GM21526 (cell line): ENCODE results near the gene SOSTDC1.

Source experiments
- ATAC-seq: cut with Tn5 transposase; IDR thresholded peaks from one replicate; pipeline ENCODE4 v1.9.1; 2021; ENCODE audit warnings: moderate library complexity; ENCODE audit not compliant: unreplicated experiment, low FRiP score

Gene SOSTDC1

GRCh38 chr7:16420649-16421332 lies 44.7 kb downstream of the SOSTDC1 start:
- ATAC-seq, result peak; percentile 92

GRCh38 chr7:16420329-16420648 lies 45.2 kb downstream of the SOSTDC1 start:
- no peak for ATAC-seq

GRCh38 chr7:16419859-16420258 lies 45.7 kb downstream of the SOSTDC1 start:
- no peak for ATAC-seq

GRCh38 chr7:16419126-16419525 lies 46.4 kb downstream of the SOSTDC1 start:
- ATAC-seq, result no peak

- ATAC-seq, result no peak
Observed at GRCh38 chr7:16417906-16418305, 47.6 kb downstream of the SOSTDC1 start.

- ATAC-seq, result no peak
Observed at GRCh38 chr7:16416289-16417282, 49.0 kb downstream of the SOSTDC1 start.

- no peak for ATAC-seq
Observed at GRCh38 chr7:16412274-16413254, 53.0 kb downstream of the SOSTDC1 start.
